Measurements from ENCODE around the gene PDXK.

PDXK gene

GRCh38 chr21:43726686-43727518, 8.0 kb downstream of the PDXK start:
- no peak for DNase-seq

GRCh38 chr21:43727519-43728153, 8.7 kb downstream of the PDXK start:
- DNase-seq: no peak

GRCh38 chr21:43728154-43728466, 9.2 kb downstream of the PDXK start:
- DNase-seq: no peak

- peak; percentile 59 for DNase-seq
Measured at GRCh38 chr21:43728467-43729390, 9.8 kb downstream of the PDXK start.

- DNase-seq: no peak
Measured at GRCh38 chr21:43731476-43731875, 12.5 kb downstream of the PDXK start.

GRCh38 chr21:43731891-43732711, 13.2 kb downstream of the PDXK start:
- no peak for DNase-seq

- DNase-seq: no peak
Measured at GRCh38 chr21:43733060-43733459, 14.1 kb downstream of the PDXK start.

GRCh38 chr21:43733529-43734071, 14.7 kb downstream of the PDXK start:
- DNase-seq: no peak

GRCh38 chr21:43734131-43734927, 15.4 kb downstream of the PDXK start:
- DNase-seq: no peak

- DNase-seq: no peak
Measured at GRCh38 chr21:43734928-43735229, 15.9 kb downstream of the PDXK start.

GRCh38 chr21:43735236-43736091, 16.5 kb downstream of the PDXK start:
- no peak for DNase-seq

- DNase-seq: no peak
Measured at GRCh38 chr21:43736224-43736883, 17.4 kb downstream of the PDXK start.

- no peak for DNase-seq
Measured at GRCh38 chr21:43737158-43737950, 18.4 kb downstream of the PDXK start.

- no peak for DNase-seq
Measured at GRCh38 chr21:43739621-43740435, 20.9 kb downstream of the PDXK start.

GRCh38 chr21:43740497-43741156, 21.7 kb downstream of the PDXK start:
- DNase-seq: no peak

- no peak for DNase-seq
Measured at GRCh38 chr21:43741423-43742096, 22.6 kb downstream of the PDXK start.

- no peak for DNase-seq
Measured at GRCh38 chr21:43743947-43744346, 25.0 kb downstream of the PDXK start.
